Measurements from ENCODE around the gene CRB2. TPM values are rescaled to one million over a fixed set of nuclear protein-coding genes. Genes with fewer than 3 reads are reported as not detected.

The CRB2 gene
- total and polyA plus RNA-seq, 2 donors (not counting 3 experiments of a cell fraction or from before 2014, with no cell fraction given): not detected

DNA sequence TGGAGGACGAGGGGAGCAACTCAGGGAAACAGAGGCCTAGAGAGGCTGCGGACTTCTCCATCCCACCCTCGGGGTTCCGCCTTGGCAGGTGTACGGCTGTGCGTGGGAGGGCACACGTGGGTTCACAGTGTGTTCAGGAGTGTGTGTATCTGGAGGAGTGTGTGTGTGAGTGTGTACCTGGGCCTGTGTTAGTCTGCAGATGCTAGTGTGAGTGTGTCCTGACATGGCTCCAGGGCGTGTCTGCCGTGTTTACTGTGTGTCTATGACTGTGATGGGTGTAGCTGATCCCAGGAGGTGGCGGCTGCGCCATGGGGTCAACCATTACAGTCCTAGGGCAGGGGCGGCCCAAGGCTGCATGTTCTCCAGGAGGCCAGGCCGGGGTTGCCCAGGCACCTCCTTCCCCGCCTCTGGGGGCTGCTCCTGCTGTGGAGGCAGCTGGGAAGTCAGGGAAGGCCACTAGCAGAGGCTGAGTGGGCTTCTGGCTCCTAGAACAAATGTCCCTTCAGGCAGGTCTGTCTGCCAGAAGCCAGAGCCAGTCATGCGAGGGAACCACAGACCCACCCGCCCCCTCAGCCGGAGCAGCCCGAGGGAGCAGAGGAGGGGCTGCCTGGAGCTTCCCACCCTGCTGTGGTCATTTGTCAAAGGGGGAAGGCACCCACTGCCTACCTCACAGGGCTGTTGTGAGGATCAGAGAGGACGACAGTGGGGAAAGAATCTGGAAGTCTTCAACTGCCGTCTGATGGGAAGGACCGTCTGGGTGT, 21.4 kb downstream of the CRB2 start:
- H3K9me1 ChIP-seq (replicated peaks; ENCODE audit: control insufficient read depth, extremely low read depth, insufficient read depth, low read length): no peaks in the 10 kb centered on the region
- no peak for TF ChIP-seq MYC (IDR thresholded peaks at IDR 0.05; ENCODE audit: low read depth, low read length)
- no peak for TF ChIP-seq GATA2 (IDR thresholded peaks at IDR 0.05; ENCODE audit: insufficient read depth, insufficient read length, low read depth, low read length)
- no peak for TF ChIP-seq EZH2 (IDR thresholded peaks at IDR 0.05; ENCODE audit: borderline replicate concordance, low read depth, low read length, severe bottlenecking)
- no peak for TF ChIP-seq MAX (IDR thresholded peaks at IDR 0.05; ENCODE audit: insufficient read depth, insufficient read length)
- TF ChIP-seq JUN (IDR thresholded peaks at IDR 0.05; ENCODE audit: borderline replicate concordance, insufficient read depth, insufficient read length, low read depth): no peak
- TF ChIP-seq CTCF (IDR thresholded peaks at IDR 0.05; ENCODE audit: extremely low read depth in 1 of 2, insufficient read depth in 1 of 2, low read depth in 1 of 2, low read length in 2 of 2): no peak
- no peak for TF ChIP-seq FOS (IDR thresholded peaks at IDR 0.05; ENCODE audit: borderline replicate concordance, insufficient read depth, low read length)
- no peak for TF ChIP-seq POLR2A (IDR thresholded peaks at IDR 0.05; ENCODE audit: low read depth, low read length)
- TF ChIP-seq POLR2AphosphoS5 (IDR thresholded peaks at IDR 0.05; ENCODE audit: insufficient read depth, low read depth, low read length): no peak
- intact Hi-C loops (cut with micrococcal nuclease): no loop called here
- DNase-seq (ENCODE audit: low read depth, low spot score) (no peak), FAIRE-seq (no peak)
- no peak overlapping the region for H3K4me3 ChIP-seq (replicated peaks in 1 of 3; ENCODE audit: insufficient read depth in 1 of 3, low read depth in 1 of 3, low read length in 3 of 3)
- POLR2A ChIA-PET: no interaction called here
- peaks cover 22 to 25% of the 10 kb centered on the region in 2 experiments for H3K27me3 ChIP-seq (ENCODE audit: control insufficient read depth in 2 of 2, insufficient read depth in 2 of 2, low read length in 2 of 2)
- dilution Hi-C loops (cut with MboI; ENCODE audit: extremely low pct_ligation_motif_present, low sequenced_read_pairs): no loop called here
- no peak overlapping the region for H3K4me2 ChIP-seq (ENCODE audit: insufficient read depth, low read length)
- no peaks in the 10 kb centered on the region for H3K4me1 ChIP-seq (ENCODE audit: control insufficient read depth, extremely low read depth, insufficient read depth, low read length)
- BruUV-seq (replicated peaks): no TSS peak
- no peaks in the 10 kb centered on the region for H3K9me3 ChIP-seq (replicated peaks; ENCODE audit: control insufficient read depth, insufficient read depth, low read length)
- H3K79me2 ChIP-seq (ENCODE audit: control insufficient read depth, insufficient read depth, low read length): no peaks in the 10 kb centered on the region
- H4K20me1 ChIP-seq (replicated peaks; ENCODE audit: control insufficient read depth, extremely low read depth, insufficient read depth, low read length): no peaks in the 10 kb centered on the region
- no peak overlapping the region for H3K27ac ChIP-seq (ENCODE audit: insufficient read depth, low read depth, low read length)
- H3K9ac ChIP-seq (replicated peaks; ENCODE audit: extremely low read depth, insufficient read depth, low read length): no peak overlapping the region
- no peak overlapping the region for H2AFZ ChIP-seq (ENCODE audit: low read depth, low read length)
- CTCF ChIA-PET: interaction anchor here (1.2 kb wide), 1 partner anchor 23 kb away, joined by 4 read pairs; no protein-coding TSS in a partner anchor
- H3K36me3 ChIP-seq (ENCODE audit: control insufficient read depth in 2 of 2, extremely low read depth in 1 of 2, insufficient read depth in 2 of 2, low read length in 2 of 2): no peaks in the 10 kb centered on the region
